ENCODE measurements around the gene C10orf90.

Gene C10orf90

DNA sequence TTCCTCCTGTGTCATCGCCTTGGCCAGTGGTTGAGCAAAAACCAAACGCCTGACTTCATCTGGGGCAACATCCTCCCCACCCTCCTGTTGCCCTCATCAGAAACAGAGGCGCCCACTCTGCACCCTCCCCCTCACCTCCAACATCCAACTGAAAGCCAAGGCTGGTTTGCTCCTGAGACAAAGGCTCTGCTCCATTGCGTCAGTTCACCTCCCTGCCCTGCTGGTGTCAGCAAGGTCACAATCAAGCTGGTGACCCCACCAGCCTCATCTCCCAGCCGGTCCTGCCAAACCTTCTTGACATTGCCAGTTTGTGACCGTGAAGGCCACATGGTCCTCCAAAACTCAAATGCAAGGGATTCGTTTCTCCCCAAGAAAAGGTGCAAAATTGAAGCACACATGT lies 150.5 kb downstream of the C10orf90 start:
- H3K9me3 ChIP-seq (ENCODE audit: insufficient read depth, low read length), result no peaks in the 10 kb centered on the region
- no peaks in the 10 kb centered on the region for H3F3A ChIP-seq (ENCODE audit: insufficient read depth)
- TF ChIP-seq EZH2phosphoT487 (conservative IDR thresholded peaks at IDR 0.05; ENCODE audit: low read length), result no peak

GRCh38 chr10:126519185-126519584 lies 151.3 kb downstream of the C10orf90 start:
- H3F3A ChIP-seq (ENCODE audit: insufficient read depth), result no peaks in the 10 kb centered on the region
- no peaks in the 10 kb centered on the region for H3K9me3 ChIP-seq (ENCODE audit: insufficient read depth, low read length)
- H4K20me1 ChIP-seq (ENCODE audit: low read depth, low read length), result no peaks in the 10 kb centered on the region
- H3K79me2 ChIP-seq (ENCODE audit: insufficient read depth, low read length), result no peaks in the 10 kb centered on the region
- no peaks in the 10 kb centered on the region for H3K27me3 ChIP-seq (ENCODE audit: low read length)
- TF ChIP-seq, protein P1, sequence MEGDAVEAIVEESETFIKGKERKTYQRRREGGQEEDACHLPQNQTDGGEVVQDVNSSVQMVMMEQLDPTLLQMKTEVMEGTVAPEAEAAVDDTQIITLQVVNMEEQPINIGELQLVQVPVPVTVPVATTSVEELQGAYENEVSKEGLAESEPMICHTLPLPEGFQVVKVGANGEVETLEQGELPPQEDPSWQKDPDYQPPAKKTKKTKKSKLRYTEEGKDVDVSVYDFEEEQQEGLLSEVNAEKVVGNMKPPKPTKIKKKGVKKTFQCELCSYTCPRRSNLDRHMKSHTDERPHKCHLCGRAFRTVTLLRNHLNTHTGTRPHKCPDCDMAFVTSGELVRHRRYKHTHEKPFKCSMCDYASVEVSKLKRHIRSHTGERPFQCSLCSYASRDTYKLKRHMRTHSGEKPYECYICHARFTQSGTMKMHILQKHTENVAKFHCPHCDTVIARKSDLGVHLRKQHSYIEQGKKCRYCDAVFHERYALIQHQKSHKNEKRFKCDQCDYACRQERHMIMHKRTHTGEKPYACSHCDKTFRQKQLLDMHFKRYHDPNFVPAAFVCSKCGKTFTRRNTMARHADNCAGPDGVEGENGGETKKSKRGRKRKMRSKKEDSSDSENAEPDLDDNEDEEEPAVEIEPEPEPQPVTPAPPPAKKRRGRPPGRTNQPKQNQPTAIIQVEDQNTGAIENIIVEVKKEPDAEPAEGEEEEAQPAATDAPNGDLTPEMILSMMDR (IDR thresholded peaks at IDR 0.05; ENCODE audit: insufficient read depth, low read length, poor library complexity, severe bottlenecking), result no peak
- TF ChIP-seq EZH2phosphoT487 (conservative IDR thresholded peaks at IDR 0.05; ENCODE audit: low read length), result no peak
- no peak overlapping the region for H3K27ac ChIP-seq (ENCODE audit: low read depth, low read length)
- no peak overlapping the region for H3K9ac ChIP-seq (ENCODE audit: low read length)
- no peaks in the 10 kb centered on the region for H3K36me3 ChIP-seq (ENCODE audit: low read length)
- no peaks in the 10 kb centered on the region for H3K9me2 ChIP-seq (replicated peaks; ENCODE audit: insufficient read depth, low read length)
- no peak overlapping the region for H3K4me3 ChIP-seq (ENCODE audit: insufficient read depth, low read length, poor library complexity, severe bottlenecking)
- no peak overlapping the region for H2AFZ ChIP-seq (ENCODE audit: low read depth, low read length, severe bottlenecking)
- H3K4me2 ChIP-seq (ENCODE audit: low read depth, low read length, poor library complexity, severe bottlenecking), result no peak overlapping the region

More for the DNA sequence above, 150.5 kb downstream of the C10orf90 start:
- no peaks in the 10 kb centered on the region for H3K27me3 ChIP-seq (ENCODE audit: low read length)
- H2AFZ ChIP-seq (ENCODE audit: low read depth, low read length, severe bottlenecking), result no peak overlapping the region
- H3K9me2 ChIP-seq (replicated peaks; ENCODE audit: insufficient read depth, low read length), result no peaks in the 10 kb centered on the region
- no peak overlapping the region for H3K27ac ChIP-seq (ENCODE audit: low read depth, low read length)
- no peak overlapping the region for H3K9ac ChIP-seq (ENCODE audit: low read length)
- H4K20me1 ChIP-seq (ENCODE audit: low read depth, low read length), result no peaks in the 10 kb centered on the region
- no peak overlapping the region for H3K4me2 ChIP-seq (ENCODE audit: low read depth, low read length, poor library complexity, severe bottlenecking)
- no peaks in the 10 kb centered on the region for H3K79me2 ChIP-seq (ENCODE audit: insufficient read depth, low read length)
- no peaks in the 10 kb centered on the region for H3K36me3 ChIP-seq (ENCODE audit: low read length)
- no peak overlapping the region for H3K4me3 ChIP-seq (ENCODE audit: insufficient read depth, low read length, poor library complexity, severe bottlenecking)

GRCh38 chr10:126518218-126519080 lies 152.0 kb downstream of the C10orf90 start:
- H3K4me3 ChIP-seq (ENCODE audit: insufficient read depth, low read length, poor library complexity, severe bottlenecking), result no peak overlapping the region
- no peak overlapping the region for H3K27ac ChIP-seq (ENCODE audit: low read depth, low read length)
- H3F3A ChIP-seq (ENCODE audit: insufficient read depth), result no peaks in the 10 kb centered on the region
- no peaks in the 10 kb centered on the region for H4K20me1 ChIP-seq (ENCODE audit: low read depth, low read length)
- H3K36me3 ChIP-seq (ENCODE audit: low read length), result no peaks in the 10 kb centered on the region
- H3K9me2 ChIP-seq (replicated peaks; ENCODE audit: insufficient read depth, low read length), result no peaks in the 10 kb centered on the region
- no peak overlapping the region for H2AFZ ChIP-seq (ENCODE audit: low read depth, low read length, severe bottlenecking)
- no peaks in the 10 kb centered on the region for H3K79me2 ChIP-seq (ENCODE audit: insufficient read depth, low read length)
- H3K27me3 ChIP-seq (ENCODE audit: low read length), result no peaks in the 10 kb centered on the region
- TF ChIP-seq EZH2phosphoT487 (conservative IDR thresholded peaks at IDR 0.05; ENCODE audit: low read length), result no peak
- TF ChIP-seq, protein P1 (IDR thresholded peaks at IDR 0.05; ENCODE audit: insufficient read depth, low read length, poor library complexity, severe bottlenecking), result no peak
- no peak overlapping the region for H3K4me2 ChIP-seq (ENCODE audit: low read depth, low read length, poor library complexity, severe bottlenecking)
- H3K9me3 ChIP-seq (ENCODE audit: insufficient read depth, low read length), result no peaks in the 10 kb centered on the region
- H3K9ac ChIP-seq (ENCODE audit: low read length), result no peak overlapping the region

- no peak overlapping the region for H3K27ac ChIP-seq (ENCODE audit: low read depth, low read length)
- H3K27me3 ChIP-seq (ENCODE audit: low read length), result no peaks in the 10 kb centered on the region
- no peak overlapping the region for H3K4me3 ChIP-seq (ENCODE audit: insufficient read depth, low read length, poor library complexity, severe bottlenecking)
- no peak overlapping the region for H3K4me2 ChIP-seq (ENCODE audit: low read depth, low read length, poor library complexity, severe bottlenecking)
- no peaks in the 10 kb centered on the region for H3K36me3 ChIP-seq (ENCODE audit: low read length)
- H4K20me1 ChIP-seq (ENCODE audit: low read depth, low read length), result no peaks in the 10 kb centered on the region
- H3K9me2 ChIP-seq (replicated peaks; ENCODE audit: insufficient read depth, low read length), result no peaks in the 10 kb centered on the region
- H2AFZ ChIP-seq (ENCODE audit: low read depth, low read length, severe bottlenecking), result no peak overlapping the region
- TF ChIP-seq, protein P1 (IDR thresholded peaks at IDR 0.05; ENCODE audit: insufficient read depth, low read length, poor library complexity, severe bottlenecking), result no peak
- TF ChIP-seq EZH2phosphoT487 (conservative IDR thresholded peaks at IDR 0.05; ENCODE audit: low read length), result no peak
- H3K79me2 ChIP-seq (ENCODE audit: insufficient read depth, low read length), result no peaks in the 10 kb centered on the region
- no peaks in the 10 kb centered on the region for H3F3A ChIP-seq (ENCODE audit: insufficient read depth)
- no peaks in the 10 kb centered on the region for H3K9me3 ChIP-seq (ENCODE audit: insufficient read depth, low read length)
- H3K9ac ChIP-seq (ENCODE audit: low read length), result no peak overlapping the region
These were observed 154.0 kb downstream of the C10orf90 start for GRCh38 chr10:126516515-126516914.

All from SU-DHL-6 (cell line).